Tibial artery (tissue), 4 donors: ENCODE measurements around the gene HPCAL4.

Experiments used
- DNase-seq, 2 donors: peaks; one replicate each; pipeline ENCODE4 v3.0.0-alpha.2; 2019
- H3K27ac ChIP-seq, 2 donors: fragments of 200-600 bp; sonication (generic) in 1 of 2; 1 replicate in 1 of 2; 2 replicates in 1 of 2; pipeline ENCODE4 v1.5.1; 2018 to 2019; ENCODE audit warnings: mild to moderate bottlenecking in 1 of 2
- H3K27me3 ChIP-seq, 2 donors: fragments of 200-600 bp; sonication (generic) in 1 of 2; one replicate each; pipeline versions ENCODE4 v1.5.1 to v1.6.0; 2016 to 2019
- H3K36me3 ChIP-seq, 3 donors: fragments of 200-600 bp; sonication (generic) in 2 of 3; one replicate each; pipeline ENCODE4 v1.5.1; 2016 to 2019; ENCODE audit warnings: mild to moderate bottlenecking in 2 of 3
- H3K4me1 ChIP-seq, 4 donors: fragments of 200-600 bp; sonication (generic) in 2 of 4; 1 replicate in 3 of 4; 2 replicates in 1 of 4; pipeline ENCODE4 v1.5.1; 2016 to 2019
- H3K4me3 ChIP-seq, 2 donors: fragments of 200-600 bp; sonication (generic) in 1 of 2; 1 replicate in 1 of 2; 2 replicates in 1 of 2; pipeline ENCODE4 v1.5.1; 2018 to 2019; ENCODE audit warnings: mild to moderate bottlenecking in 2 of 2
- H3K9me3 ChIP-seq, 3 donors: fragments of 200-600 bp; sonication (generic) in 1 of 3; one replicate each; pipeline ENCODE4 v1.5.1; 2016 to 2019
- CTCF ChIP-seq, 2 experiments: fragments of 200-600 bp in 1 of 2; fragments of 450-650 bp in 1 of 2; IDR thresholded peaks; one replicate each; pipeline ENCODE4 v1.5.1; 2017 to 2019; ENCODE audit warnings: antibody characterized with exemption in 2 of 2, mild to moderate bottlenecking in 1 of 2, moderate library complexity in 1 of 2
- intact Hi-C: fragments of 100-400 bp; cut with DNase I; formaldehyde crosslinking; loops from one replicate; pipeline ENCODE4 v1.15.0; 2023; ENCODE audit warnings: low total_unique reads

HPCAL4 gene

GRCh38 chr1:39668111-39668510, 23.1 kb downstream of the HPCAL4 start:
- no peak overlapping the region for H3K27ac ChIP-seq
- TF ChIP-seq CTCF (IDR thresholded peaks at IDR 0.05) = no peak
- H3K4me1 ChIP-seq = peaks cover 0 to 21% (median 16%) of the 10 kb centered on the region in 4 donors
- no peak for DNase-seq
- H3K4me3 ChIP-seq = no peak overlapping the region
- H3K27me3 ChIP-seq = no peaks in the 10 kb centered on the region
- no peaks in the 10 kb centered on the region for H3K9me3 ChIP-seq
- H3K36me3 ChIP-seq = no peaks in the 10 kb centered on the region
- intact Hi-C loops = loop anchor here (10.0 kb wide), 1 partner anchor 47 kb away; no protein-coding TSS in a partner anchor

GRCh38 chr1:39666772-39667171, 24.5 kb downstream of the HPCAL4 start:
- peaks cover 0 to 11% (median 9%) of the 10 kb centered on the region in 4 donors for H3K4me1 ChIP-seq
- H3K27ac ChIP-seq = no peak overlapping the region
- no peak for DNase-seq
- no peak overlapping the region for H3K4me3 ChIP-seq
- no peaks in the 10 kb centered on the region for H3K9me3 ChIP-seq
- no peak for TF ChIP-seq CTCF (IDR thresholded peaks at IDR 0.05)
- intact Hi-C loops = loop anchor here (10.0 kb wide), 1 partner anchor 48 kb away; no protein-coding TSS in a partner anchor
- H3K36me3 ChIP-seq = no peaks in the 10 kb centered on the region
- no peaks in the 10 kb centered on the region for H3K27me3 ChIP-seq

GRCh38 chr1:39663559-39663958, 27.7 kb downstream of the HPCAL4 start:
- no peak for DNase-seq
- intact Hi-C loops = loop anchor here (5.0 to 10.0 kb wide), 2 partner anchors 51 to 71 kb away; no protein-coding TSS in a partner anchor
- Histone ChIP-seq H3K9me3 (no peaks in the 10 kb centered on the region), H3K36me3 (no peaks in the 10 kb centered on the region), H3K27ac (no peak overlapping the region), H3K4me1 (no peaks in the 10 kb centered on the region), H3K27me3 (no peaks in the 10 kb centered on the region), H3K4me3 (no peak overlapping the region)
- TF ChIP-seq CTCF (IDR thresholded peaks at IDR 0.05) = no peak

GRCh38 chr1:39662861-39663260, 28.4 kb downstream of the HPCAL4 start:
- H3K4me3 ChIP-seq = no peak overlapping the region
- no peak for DNase-seq
- no peaks in the 10 kb centered on the region for H3K9me3 ChIP-seq
- H3K36me3 ChIP-seq = no peaks in the 10 kb centered on the region
- TF ChIP-seq CTCF (IDR thresholded peaks at IDR 0.05) = no peak
- H3K27me3 ChIP-seq = no peaks in the 10 kb centered on the region
- H3K27ac ChIP-seq = no peak overlapping the region
- H3K4me1 ChIP-seq = no peaks in the 10 kb centered on the region
- intact Hi-C loops = loop anchor here (5.0 to 10.0 kb wide), 2 partner anchors 52 to 71 kb away; no protein-coding TSS in a partner anchor

GRCh38 chr1:39659538-39659937, 31.7 kb downstream of the HPCAL4 start:
- H3K4me3 ChIP-seq = no peak overlapping the region
- no peaks in the 10 kb centered on the region for H3K4me1 ChIP-seq
- H3K36me3 ChIP-seq = no peaks in the 10 kb centered on the region
- intact Hi-C loops = no loop called here
- no peak for TF ChIP-seq CTCF (IDR thresholded peaks at IDR 0.05)
- no peaks in the 10 kb centered on the region for H3K27me3 ChIP-seq
- DNase-seq = no peak
- no peak overlapping the region for H3K27ac ChIP-seq
- no peaks in the 10 kb centered on the region for H3K9me3 ChIP-seq

- no peak for DNase-seq
- intact Hi-C loops = no loop called here
- Histone ChIP-seq H3K27me3 (no peaks in the 10 kb centered on the region), H3K4me3 (no peak overlapping the region), H3K9me3 (no peaks in the 10 kb centered on the region), H3K36me3 (no peaks in the 10 kb centered on the region), H3K27ac (no peak overlapping the region), H3K4me1 (no peaks in the 10 kb centered on the region)
- no peak for TF ChIP-seq CTCF (IDR thresholded peaks at IDR 0.05)
Observed at GRCh38 chr1:39659110-39659509, 32.1 kb downstream of the HPCAL4 start.
